Chondrocyte (in vitro differentiated cells): ENCODE data around the gene UBTD1. TPM values are rescaled to one million over a fixed set of nuclear protein-coding genes. Genes with fewer than 3 reads are reported as not detected.

Experiments used
- DNase-seq: peaks from one replicate; pipeline ENCODE4 v3.0.0; 2021; ENCODE audit warnings: mixed read lengths, low spot score
- H3K27ac Mint-ChIP-seq: one replicate; pipeline ENCODE4 v1.8.0; 2021; ENCODE audit warnings: mild to moderate bottlenecking, moderate library complexity, mixed read lengths; ENCODE audit not compliant: unreplicated experiment
- H3K27me3 Mint-ChIP-seq: 2 replicates; pipeline ENCODE4 v1.8.0; 2021; ENCODE audit warnings: low read depth, mixed read lengths
- H3K36me3 Mint-ChIP-seq: 2 replicates; pipeline ENCODE4 v1.8.0; 2021; ENCODE audit warnings: low read depth, mixed read lengths
- H3K4me1 Mint-ChIP-seq: 2 replicates; pipeline ENCODE4 v1.8.0; 2021; ENCODE audit warnings: low read depth, mild to moderate bottlenecking, mixed read lengths
- H3K4me3 Mint-ChIP-seq: one replicate; pipeline ENCODE4 v1.8.0; 2021; ENCODE audit warnings: mild to moderate bottlenecking, moderate library complexity, mixed read lengths; ENCODE audit not compliant: unreplicated experiment
- H3K9me3 Mint-ChIP-seq: 2 replicates; pipeline ENCODE4 v1.8.0; 2021; ENCODE audit warnings: low read depth, mixed read lengths
- total RNA-seq: library from RNA; stranded (reverse); gene quantifications from 3 replicates; pipeline ENCODE4 v1.2.1, GENCODE V29; 2021
- TF ChIP-seq, protein P1 (sequence below): fragments of 200-600 bp; sonication (generic); IDR thresholded peaks from 2 replicates; pipeline ENCODE4 v1.5.0; 2021; ENCODE audit warnings: antibody characterized with exemption, mild to moderate bottlenecking, moderate library complexity

Gene UBTD1
- total RNA-seq, 1 donor from 2014 or later: 38.2 TPM

DNA sequence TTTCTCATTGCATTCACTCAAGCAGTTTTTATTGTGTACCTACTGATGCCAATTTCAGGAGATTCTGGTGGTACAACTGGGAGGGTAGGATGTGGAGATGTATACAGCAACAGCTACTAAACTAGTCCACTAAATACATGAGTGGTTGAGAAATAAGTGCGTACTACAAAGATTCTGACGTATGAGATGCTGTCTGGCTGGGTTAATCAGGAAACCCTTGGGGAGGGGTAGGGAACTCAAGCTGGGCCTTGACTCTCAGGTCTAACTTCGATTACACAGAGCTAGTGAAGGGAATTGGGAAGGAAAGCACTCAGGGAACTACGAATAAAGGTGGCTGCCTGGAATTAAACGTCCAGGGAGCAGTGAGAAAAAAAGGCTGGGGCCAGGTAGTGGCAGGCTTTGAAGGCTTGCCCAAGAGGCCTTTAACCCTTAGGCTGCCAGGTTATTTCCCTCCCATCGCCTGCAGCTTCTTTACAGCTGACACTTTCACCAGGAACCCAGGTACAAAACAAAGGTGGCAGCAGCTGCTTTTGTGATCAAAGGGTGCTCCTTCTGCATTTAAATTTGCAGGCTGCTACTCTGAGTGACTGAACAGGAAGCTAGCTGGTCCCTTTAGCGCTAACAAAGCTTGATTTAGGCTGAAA, 3.7 kb upstream of the UBTD1 start:
- Mint-ChIP-seq H3K9me3 (no peaks in the 10 kb centered on the region), H3K27me3 (no peaks in the 10 kb centered on the region), H3K36me3 (no peaks in the 10 kb centered on the region), H3K4me3 (no peak overlapping the region), H3K27ac (peak overlapping the region; percentile 53), H3K4me1 (peaks cover 47% of the 10 kb centered on the region)
- no peak for DNase-seq
- TF ChIP-seq, protein P1, sequence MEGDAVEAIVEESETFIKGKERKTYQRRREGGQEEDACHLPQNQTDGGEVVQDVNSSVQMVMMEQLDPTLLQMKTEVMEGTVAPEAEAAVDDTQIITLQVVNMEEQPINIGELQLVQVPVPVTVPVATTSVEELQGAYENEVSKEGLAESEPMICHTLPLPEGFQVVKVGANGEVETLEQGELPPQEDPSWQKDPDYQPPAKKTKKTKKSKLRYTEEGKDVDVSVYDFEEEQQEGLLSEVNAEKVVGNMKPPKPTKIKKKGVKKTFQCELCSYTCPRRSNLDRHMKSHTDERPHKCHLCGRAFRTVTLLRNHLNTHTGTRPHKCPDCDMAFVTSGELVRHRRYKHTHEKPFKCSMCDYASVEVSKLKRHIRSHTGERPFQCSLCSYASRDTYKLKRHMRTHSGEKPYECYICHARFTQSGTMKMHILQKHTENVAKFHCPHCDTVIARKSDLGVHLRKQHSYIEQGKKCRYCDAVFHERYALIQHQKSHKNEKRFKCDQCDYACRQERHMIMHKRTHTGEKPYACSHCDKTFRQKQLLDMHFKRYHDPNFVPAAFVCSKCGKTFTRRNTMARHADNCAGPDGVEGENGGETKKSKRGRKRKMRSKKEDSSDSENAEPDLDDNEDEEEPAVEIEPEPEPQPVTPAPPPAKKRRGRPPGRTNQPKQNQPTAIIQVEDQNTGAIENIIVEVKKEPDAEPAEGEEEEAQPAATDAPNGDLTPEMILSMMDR: no peak

- Mint-ChIP-seq H3K27ac (peak overlapping the region; percentile 94), H3K9me3 (no peaks in the 10 kb centered on the region), H3K4me1 (peaks cover 59% of the 10 kb centered on the region), H3K36me3 (no peaks in the 10 kb centered on the region), H3K27me3 (no peaks in the 10 kb centered on the region), H3K4me3 (peak overlapping the region; percentile 76)
- TF ChIP-seq, protein P1: no peak
- peak; percentile 95 for DNase-seq
Measured at GRCh38 chr10:97497572-97498075, 1.1 kb upstream of the UBTD1 start.

GRCh38 chr10:97498076-97498840, 466 bp upstream of the UBTD1 start, which contains the start of gene MMS19:
MMS19 (minus strand) TSS chr10:97498422; CDS start chr10:97498384, 38 bp downstream.
- Mint-ChIP-seq H3K4me3 (peak within 1 kb of the TSS; percentile 88), H3K4me1 (peaks cover 63% of the 10 kb centered on the region), H3K27ac (peak within 1 kb of the TSS; percentile 94), H3K27me3 (no peaks in the 10 kb centered on the region), H3K9me3 (no peaks in the 10 kb centered on the region), H3K36me3 (no peaks in the 10 kb centered on the region)
- peak; percentile 100 for DNase-seq
- TF ChIP-seq, protein P1: no peak

- H3K9me3 Mint-ChIP-seq: no peaks in the 10 kb centered on the region
- no peaks in the 10 kb centered on the region for H3K27me3 Mint-ChIP-seq
- TF ChIP-seq, protein P1: no peak
- no peaks in the 10 kb centered on the region for H3K36me3 Mint-ChIP-seq
- peak overlapping the region; percentile 86 for H3K27ac Mint-ChIP-seq
- no peak for DNase-seq
- H3K4me3 Mint-ChIP-seq: peak overlapping the region; percentile 88
- H3K4me1 Mint-ChIP-seq: peaks cover 56% of the 10 kb centered on the region
Measured at GRCh38 chr10:97499561-97500296, 1.0 kb downstream of the UBTD1 start.

DNA sequence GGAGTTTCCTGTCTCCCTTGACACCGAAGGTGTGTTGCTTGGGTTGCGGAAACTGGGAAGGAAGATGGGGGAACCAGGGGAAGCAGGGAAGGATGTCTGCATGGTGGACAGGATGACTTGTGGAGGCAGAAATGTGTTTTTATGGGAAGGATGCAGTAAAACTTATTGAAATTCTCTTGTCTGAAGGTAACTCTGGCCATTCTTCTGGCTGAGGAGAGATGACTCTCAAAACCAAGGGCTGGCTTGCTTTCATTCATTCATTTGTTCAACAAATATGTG, 1.5 kb downstream of the UBTD1 start:
- Mint-ChIP-seq H3K9me3 (no peaks in the 10 kb centered on the region), H3K36me3 (no peaks in the 10 kb centered on the region), H3K4me3 (peak overlapping the region; percentile 88), H3K4me1 (peaks cover 51% of the 10 kb centered on the region), H3K27ac (peak overlapping the region; percentile 86), H3K27me3 (no peaks in the 10 kb centered on the region)
- no peak for DNase-seq
- TF ChIP-seq, protein P1: no peak
